Kidney (tissue), 14 donors: ENCODE data around the gene PPP1R1A. TPM values are rescaled to one million over a fixed set of nuclear protein-coding genes. Genes with fewer than 3 reads are reported as not detected.

Source experiments
- DNase-seq, 5 donors: peaks; one replicate each; pipeline ENCODE4 v3.0.0-alpha.2; 2013 to 2020
- FAIRE-seq: peaks from 2 replicates; lab custom pipeline; 2012; peaks lifted over from hg19 to GRCh38; lab: Jason Lieb, UNC
- H3K27ac ChIP-seq, 2 donors: one replicate each; pipeline ENCODE4 v1.7.0; 2013; ENCODE audit warnings: low read depth in 2 of 2, low read length in 2 of 2, inconsistent platforms in 1 of 2
- H3K27me3 ChIP-seq: one replicate; pipeline ENCODE4 v1.7.1; 2013; ENCODE audit warnings: low read length, inconsistent platforms; ENCODE audit not compliant: control insufficient read depth, insufficient read depth
- H3K36me3 ChIP-seq, 3 donors: one replicate each; pipeline versions ENCODE4 v1.7.0 to v1.7.1; 2013; ENCODE audit warnings: low read length in 3 of 3, control low read depth in 1 of 3, inconsistent platforms in 1 of 3; ENCODE audit not compliant: insufficient read depth in 3 of 3, control insufficient read depth in 2 of 3
- H3K4me1 ChIP-seq, 3 donors: one replicate each; pipeline versions ENCODE4 v1.7.0 to v1.7.1; 2013; ENCODE audit warnings: low read length in 3 of 3, inconsistent platforms in 1 of 3, low read depth in 1 of 3; ENCODE audit not compliant: control insufficient read depth in 2 of 3, insufficient read depth in 2 of 3
- H3K4me3 ChIP-seq, 3 donors: one replicate each; pipeline versions ENCODE4 v1.7.0 to v1.8.1; 2013; ENCODE audit warnings: low read length in 3 of 3, control low read depth in 1 of 3, inconsistent platforms in 1 of 3
- H3K9ac ChIP-seq, 3 donors: one replicate each; pipeline versions ENCODE4 v1.7.0 to v1.7.1; 2013; ENCODE audit warnings: low read length in 3 of 3, control low read depth in 1 of 3, inconsistent platforms in 1 of 3
- H3K9me3 ChIP-seq, 3 donors: one replicate each; pipeline versions ENCODE4 v1.7.0 to v1.7.1; 2013; ENCODE audit warnings: low read length in 3 of 3, control low read depth in 1 of 3, inconsistent platforms in 1 of 3; ENCODE audit not compliant: control insufficient read depth in 2 of 3, insufficient read depth in 1 of 3
- CTCF ChIP-seq: IDR thresholded peaks from 3 replicates; pipeline ENCODE4 v1.5.1; 2012; ENCODE audit warnings: mild to moderate bottlenecking, moderate library complexity, borderline replicate concordance; ENCODE audit not compliant: insufficient read depth; ENCODE audit errors: extremely low read depth
- intact Hi-C: fragments of 100-400 bp; cut with DNase I; formaldehyde crosslinking; loops from one replicate; pipeline ENCODE4 v1.11.1; 2022
- polyA plus RNA-seq: library from polyadenylated mRNA; stranded (reverse); fragments of 350-450 nt; fragmentation: Illumina TruSeq; extraction: RNeasy Lipid Tissue Mini Kit (QIAGEN cat#74804); gene quantifications from one replicate; pipeline ENCODE4 v1.2.3, GENCODE V29; 2014; ENCODE audit warnings: low read depth, low replicate concordance; ENCODE audit not compliant: insufficient read depth
- total RNA-seq: library from RNA; stranded (reverse); fragmentation: NEBNext Ultra II Directional; extraction: Animal tissue kit (Norgen Biotek cat#: 25700); gene quantifications from one replicate; pipeline ENCODE4 v1.2.1, GENCODE V29; 2021
- donor health status: control.
- donor health status: control.
- donor health status: control.
- donor health status: control.
- donor health status: control.
- donor health status: DM: yes; HTN: yes; CAD: no.
- donor health status: Normal renal cell carcinoma (clear cell type).

The PPP1R1A gene
- total and polyA plus RNA-seq, 2 donors from 2014 or later = 128 to 217 TPM

DNA sequence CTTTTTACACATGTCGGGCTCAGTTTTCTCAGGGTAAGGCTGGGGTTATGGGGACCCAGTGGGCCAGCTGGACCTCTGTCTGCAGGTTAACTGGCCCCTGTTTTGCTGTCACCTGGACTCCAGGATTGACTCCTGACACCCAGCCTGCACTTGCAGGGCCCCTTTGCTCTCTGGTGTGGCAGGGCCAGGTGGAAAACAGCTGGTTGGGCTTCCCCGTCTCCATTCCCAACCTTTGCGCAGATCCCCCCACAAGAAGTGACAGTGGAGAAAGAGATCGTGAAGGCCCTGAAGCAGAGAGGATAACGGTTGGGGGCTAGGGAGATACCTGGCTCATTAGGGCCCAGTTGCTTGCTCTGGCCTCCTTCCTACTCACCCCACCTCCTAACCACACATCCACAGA, 1.5 kb upstream of the PPP1R1A start:
- Histone ChIP-seq H3K36me3 (no peaks in the 10 kb centered on the region), H3K9me3 (no peaks in the 10 kb centered on the region), H3K4me1 (peaks cover 0 to 7% (median 4%) of the 10 kb centered on the region in 3 donors), H3K27me3 (no peaks in the 10 kb centered on the region), H3K9ac (no peak overlapping the region), H3K27ac (no peak overlapping the region), H3K4me3 (no peak overlapping the region)
- TF ChIP-seq CTCF = no peak
- intact Hi-C loops = loop anchor here (10.0 kb wide), 1 partner anchor 375 kb away; no protein-coding TSS in a partner anchor
- DNase-seq (peak in 2 of 5 donors; percentile 37 to 50), FAIRE-seq (no peak)

- Histone ChIP-seq H3K27me3 (no peaks in the 10 kb centered on the region), H3K36me3 (no peaks in the 10 kb centered on the region), H3K9ac (no peak overlapping the region), H3K9me3 (no peaks in the 10 kb centered on the region), H3K4me1 (peaks cover 0 to 7% (median 4%) of the 10 kb centered on the region in 3 donors), H3K4me3 (peak overlapping the region in 2 of 3 donors; percentile 28 to 39), H3K27ac (no peak overlapping the region)
- DNase-seq = peak in 1 of 5 donors; percentile 30
- no peak for FAIRE-seq
- no peak for TF ChIP-seq CTCF
- intact Hi-C loops = loop anchor here (10.0 kb wide), 1 partner anchor 376 kb away; no protein-coding TSS in a partner anchor
Measured at GRCh38 chr12:54588890-54589267, 420 bp upstream of the PPP1R1A start.

GRCh38 chr12:54587315-54587873, 1.1 kb downstream of the PPP1R1A start:
- FAIRE-seq (no peak), DNase-seq (peak in 4 of 5 donors; percentile 65 to 81 (median 76))
- Histone ChIP-seq H3K4me3 (peak overlapping the region in 2 of 3 donors; percentile 55 to 69), H3K9me3 (no peaks in the 10 kb centered on the region), H3K27ac (peak overlapping the region; percentile 42 to 76), H3K27me3 (no peaks in the 10 kb centered on the region), H3K9ac (peak overlapping the region in 2 of 3 donors; percentile 43 to 77), H3K36me3 (no peaks in the 10 kb centered on the region), H3K4me1 (peaks cover 0 to 7% (median 4%) of the 10 kb centered on the region in 3 donors)
- no peak for TF ChIP-seq CTCF
- intact Hi-C loops = loop anchor here (10.0 kb wide), 1 partner anchor 377 kb away; no protein-coding TSS in a partner anchor
